Measurements from ENCODE around the gene TAAR2.
"Not testable (repeated sequence)": the region's sequence is repeated elsewhere in the genome, so short reads cannot be mapped to it uniquely, and the experiment has no call there.

TAAR2 gene

GRCh38 chr6:132624175-132624574 lies at the start of gene TAAR2:
Gene TAAR2, minus strand, starts transcription at chr6:132624275. Its CDS starts 0 bp downstream, at chr6:132624275.
- no peak for DNase-seq (ENCODE audit: extremely low read depth in 1 of 2, low read depth in 1 of 2)

- DNase-seq (ENCODE audit: extremely low read depth in 1 of 2, low read depth in 1 of 2): no peak
Measured at GRCh38 chr6:132673376-132674094, 49.5 kb upstream of the TAAR2 start.

- DNase-seq (ENCODE audit: extremely low read depth in 1 of 2, low read depth in 1 of 2): no peak
Measured at GRCh38 chr6:132671295-132671694, 47.2 kb upstream of the TAAR2 start.

DNA sequence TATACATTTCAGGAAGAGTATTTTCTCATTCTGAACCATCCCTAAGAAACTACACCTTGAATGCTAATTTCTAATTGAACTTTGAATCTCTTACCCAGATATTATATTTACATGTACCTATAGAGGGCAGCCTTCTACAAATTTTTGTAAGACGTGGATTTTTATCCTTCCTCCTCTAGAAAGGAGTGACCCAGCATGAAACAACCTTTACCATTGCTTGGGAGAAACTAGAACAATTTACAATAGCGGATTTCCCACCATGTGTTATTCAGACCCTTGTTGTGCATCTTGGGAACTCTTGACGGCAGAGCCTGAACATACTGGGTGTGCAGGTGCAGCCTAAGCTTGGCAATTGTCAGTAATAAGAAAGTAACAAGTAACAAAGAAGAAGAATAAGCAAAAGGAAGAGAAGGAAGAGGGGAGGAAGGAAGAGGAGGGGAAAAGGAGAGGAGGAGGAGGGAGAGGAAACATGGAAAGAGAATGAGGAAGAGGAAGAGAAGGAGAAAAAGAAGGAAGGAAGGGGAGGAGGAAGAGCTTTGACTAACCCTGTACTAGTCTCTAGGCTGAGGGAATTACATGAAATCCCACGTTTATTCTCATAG lies 45.7 kb upstream of the TAAR2 start:
- DNase-seq (ENCODE audit: extremely low read depth in 1 of 2, low read depth in 1 of 2): no peak

DNA sequence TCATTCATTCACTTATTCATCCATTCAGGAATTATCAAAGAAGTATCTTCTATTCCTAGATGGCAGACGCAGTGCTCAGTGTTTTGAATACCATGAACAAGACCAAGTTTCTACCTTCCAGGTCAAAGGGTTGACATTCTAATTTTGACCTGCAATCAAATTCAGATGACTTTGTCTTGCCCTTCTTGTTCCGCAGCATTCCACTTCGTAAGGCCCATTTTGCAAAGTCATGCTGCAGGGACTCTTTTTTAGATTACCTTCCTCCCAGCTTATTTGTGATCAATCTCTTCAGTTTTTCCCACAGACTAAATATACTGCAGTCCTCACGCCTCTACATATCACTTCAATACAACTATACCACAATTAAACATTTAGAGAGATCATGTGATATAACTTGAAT lies 42.0 kb upstream of the TAAR2 start:
- no peak for DNase-seq (ENCODE audit: extremely low read depth in 1 of 2, low read depth in 1 of 2)

DNA sequence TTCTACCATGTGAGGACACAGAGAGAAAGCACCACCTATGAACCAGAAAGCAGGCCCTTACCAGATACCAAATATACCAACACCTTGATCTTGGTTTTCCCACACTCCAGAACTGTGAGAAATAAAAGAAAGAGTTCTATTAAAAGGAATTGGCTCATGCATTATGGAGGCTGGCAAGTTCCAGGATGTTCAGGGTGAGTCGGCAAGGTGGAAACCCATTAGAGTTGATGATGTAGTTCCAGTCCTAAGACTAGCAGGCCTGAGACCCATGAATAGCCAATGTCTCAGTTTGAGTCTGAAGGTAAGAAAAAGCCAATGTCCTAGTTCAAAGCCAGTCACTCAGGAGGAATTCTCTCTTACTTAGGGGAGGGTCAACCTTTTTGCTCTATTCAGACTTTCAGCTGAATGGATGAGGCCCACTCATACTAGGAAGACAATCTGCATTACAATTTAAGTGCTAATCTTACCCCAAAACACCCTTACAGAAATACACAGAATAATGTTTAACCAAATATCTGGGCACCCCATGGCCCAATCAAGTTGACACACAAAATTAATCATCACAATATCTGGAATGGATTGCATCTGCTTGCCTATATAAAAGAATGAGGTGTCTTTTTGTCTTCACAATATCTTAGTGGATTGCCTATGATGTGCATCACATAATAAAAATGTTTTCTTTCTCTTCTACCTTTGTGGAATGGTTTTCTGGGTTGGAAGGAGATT lies 40.4 kb upstream of the TAAR2 start:
- DNase-seq (ENCODE audit: extremely low read depth in 1 of 2, low read depth in 1 of 2): no peak

GRCh38 chr6:132663661-132664060 lies 39.6 kb upstream of the TAAR2 start:
- DNase-seq (ENCODE audit: extremely low read depth in 1 of 2, low read depth in 1 of 2): no peak

- DNase-seq (ENCODE audit: extremely low read depth in 1 of 2, low read depth in 1 of 2): no peak
Measured at GRCh38 chr6:132661906-132662305, 37.8 kb upstream of the TAAR2 start.

GRCh38 chr6:132659082-132659481 lies 35.0 kb upstream of the TAAR2 start, which contains the start of gene TAAR1:
Gene TAAR1, minus strand, starts transcription at chr6:132659182. Its CDS starts 13,179 bp downstream, at chr6:132646003.
- no peak for DNase-seq (ENCODE audit: extremely low read depth in 1 of 2, low read depth in 1 of 2)

- DNase-seq (ENCODE audit: extremely low read depth in 1 of 2, low read depth in 1 of 2): no peak
Measured at GRCh38 chr6:132651062-132651461, 27.0 kb upstream of the TAAR2 start.

- no peak for DNase-seq (ENCODE audit: extremely low read depth in 1 of 2, low read depth in 1 of 2)
Measured at GRCh38 chr6:132650429-132650828, 26.4 kb upstream of the TAAR2 start.

- no peak for DNase-seq (ENCODE audit: extremely low read depth in 1 of 2, low read depth in 1 of 2)
Measured at GRCh38 chr6:132648828-132649227, 24.8 kb upstream of the TAAR2 start.

DNA sequence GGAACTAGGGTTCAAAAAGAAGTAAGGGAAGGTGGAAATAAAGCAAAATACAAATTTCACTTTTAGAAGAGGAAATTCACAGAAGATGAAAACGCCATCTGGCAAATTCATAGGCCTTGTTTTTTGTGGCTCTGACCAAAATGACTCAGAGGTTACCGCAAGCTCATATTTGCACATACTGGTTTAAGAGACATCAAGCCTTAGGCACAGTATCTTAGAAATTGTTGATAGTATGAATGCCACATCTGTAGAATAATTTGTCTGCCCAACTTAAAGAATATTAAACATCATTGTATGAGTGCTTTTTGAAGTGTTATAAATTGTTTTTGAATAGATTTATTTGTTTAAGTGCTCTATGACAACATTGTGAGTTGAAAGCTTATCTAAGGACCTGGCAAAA lies 24.3 kb upstream of the TAAR2 start:
- peak in 1 of 2 donors; percentile 4 for DNase-seq (ENCODE audit: extremely low read depth in 1 of 2, low read depth in 1 of 2)

DNA sequence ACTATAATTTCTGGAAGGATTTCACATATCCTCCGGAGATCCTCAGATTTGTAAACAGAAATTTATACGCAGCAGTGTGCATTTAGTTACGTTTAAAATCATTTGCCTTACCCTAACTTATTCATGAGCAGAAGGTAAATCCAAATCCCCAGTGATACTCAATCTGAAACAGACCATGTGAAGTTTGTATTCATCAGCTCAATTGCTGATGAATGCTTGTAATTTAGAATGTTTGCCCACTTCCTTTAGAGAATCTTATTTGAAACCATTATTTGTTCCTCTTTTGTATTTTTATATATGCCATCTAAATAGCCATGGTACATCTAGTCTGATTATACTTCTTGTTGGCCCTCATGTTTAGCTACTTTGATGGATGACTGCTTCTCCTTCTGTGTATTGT lies 19.5 kb upstream of the TAAR2 start:
- DNase-seq (ENCODE audit: extremely low read depth in 1 of 2, low read depth in 1 of 2): no peak

DNA sequence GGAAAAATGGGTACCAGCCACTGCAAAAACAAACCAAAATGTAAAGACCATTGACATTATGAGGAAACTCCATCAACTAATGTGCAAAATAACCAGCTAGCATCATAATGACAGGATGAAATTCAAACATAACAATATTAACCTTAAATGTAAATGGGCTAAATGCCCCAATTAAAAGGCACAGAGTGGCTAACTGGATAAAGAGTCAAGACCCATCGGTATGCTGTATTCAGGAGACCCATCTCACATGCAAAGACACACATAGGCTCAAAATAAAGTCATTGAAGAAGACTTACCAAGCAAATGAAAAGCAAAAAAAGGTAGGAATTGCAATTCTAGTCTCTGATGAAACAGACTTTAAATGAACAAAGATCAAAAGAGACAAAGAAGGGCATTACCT lies 13.1 kb upstream of the TAAR2 start:
- not testable (repeated sequence) for DNase-seq (ENCODE audit: extremely low read depth in 1 of 2, low read depth in 1 of 2)

DNA sequence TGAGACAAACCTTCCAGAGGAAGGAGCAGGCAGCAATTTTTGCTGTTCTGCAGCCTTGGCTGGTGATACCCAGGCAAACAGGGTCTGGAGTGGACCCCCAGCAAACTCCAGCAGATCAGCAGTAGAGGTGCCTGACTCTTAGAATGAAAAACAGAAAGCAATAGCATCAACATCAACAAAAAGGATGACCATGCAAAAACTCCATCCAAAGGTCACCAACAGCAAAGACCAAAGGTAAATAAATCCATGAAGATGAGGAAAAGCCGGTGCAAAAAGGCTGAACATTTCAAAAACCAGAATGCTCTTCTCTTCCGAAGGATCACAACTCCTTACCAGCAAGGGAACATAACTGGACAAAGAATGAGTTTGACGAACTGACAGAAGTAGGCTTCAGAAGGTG lies 11.8 kb upstream of the TAAR2 start:
- not testable (repeated sequence) for DNase-seq (ENCODE audit: extremely low read depth in 1 of 2, low read depth in 1 of 2)

GRCh38 chr6:132635288-132635687 lies 11.2 kb upstream of the TAAR2 start:
- not testable (repeated sequence) for DNase-seq (ENCODE audit: extremely low read depth in 1 of 2, low read depth in 1 of 2)

DNA sequence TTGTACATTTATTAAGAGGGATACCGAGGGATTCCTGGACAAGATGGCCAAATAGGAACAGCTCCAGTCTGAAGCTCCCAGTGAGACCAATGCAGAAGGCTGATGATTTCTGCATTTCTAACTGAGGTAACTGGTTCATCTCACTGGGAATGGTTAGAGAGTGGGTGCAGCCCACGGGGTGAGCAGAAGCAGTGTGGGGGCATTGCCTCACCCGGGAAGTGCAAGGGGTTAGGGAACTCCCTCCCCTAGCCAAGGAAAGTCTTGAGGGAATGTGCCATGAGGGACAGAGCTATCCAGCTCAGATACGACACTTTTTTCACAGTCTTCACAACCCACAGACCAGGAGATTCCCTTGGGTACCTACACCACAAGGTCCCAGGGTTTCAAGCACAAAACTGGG lies 10.7 kb upstream of the TAAR2 start:
- DNase-seq (ENCODE audit: extremely low read depth in 1 of 2, low read depth in 1 of 2): no peak

DNA sequence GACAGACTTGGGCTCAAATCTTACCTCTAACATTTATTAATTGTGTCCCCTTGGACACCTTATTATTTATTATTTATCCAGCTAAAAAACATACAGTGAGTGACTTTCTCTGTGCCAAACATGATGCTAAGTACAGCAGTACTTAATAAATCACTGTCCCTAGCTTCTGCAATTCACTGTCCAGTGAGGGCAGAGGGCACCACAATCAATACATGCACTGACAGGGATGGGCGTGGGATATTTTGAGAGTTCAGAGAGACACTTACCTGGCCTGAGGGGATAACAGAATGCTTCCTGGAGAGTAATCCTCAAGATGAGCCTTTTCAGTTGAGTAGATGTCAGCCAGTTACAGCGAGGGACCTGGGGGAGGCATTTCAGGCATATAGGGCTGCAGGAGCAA lies 9.3 kb upstream of the TAAR2 start:
- DNase-seq (ENCODE audit: extremely low read depth in 1 of 2, low read depth in 1 of 2): no peak

- no peak for DNase-seq (ENCODE audit: extremely low read depth in 1 of 2, low read depth in 1 of 2)
Measured at GRCh38 chr6:132623106-132623845, 799 bp downstream of the TAAR2 start.

DNA sequence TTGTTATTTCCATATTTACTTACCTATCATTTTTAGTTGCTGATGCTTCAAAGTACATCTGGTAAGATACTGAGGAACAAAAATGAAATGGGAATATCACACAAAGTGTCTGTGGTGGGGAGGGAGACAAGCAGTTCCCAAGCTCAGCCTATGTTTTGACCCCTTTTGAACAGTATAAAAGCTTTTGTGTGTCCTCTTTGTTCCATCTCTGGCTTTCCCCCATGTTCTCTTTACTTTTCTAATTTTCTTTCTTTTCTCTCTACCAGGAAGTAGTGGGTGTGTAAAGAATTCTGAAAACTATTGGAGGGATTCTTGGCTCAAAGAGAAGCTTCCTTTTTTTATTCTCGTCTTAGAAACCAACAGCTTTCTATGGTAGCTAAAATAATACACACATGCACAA lies 7.4 kb downstream of the TAAR2 start:
- no peak for DNase-seq (ENCODE audit: extremely low read depth in 1 of 2, low read depth in 1 of 2)

All from stimulated activated CD8-positive, alpha-beta memory T cell treated with anti-CD3 and anti-CD28 coated beads, Interleukin-7, amount 100 ng/mL, for 48 hours (primary cell).